Stimulated activated CD8-positive, alpha-beta memory T cell treated with anti-CD3 and anti-CD28 coated beads, Interleukin-12 subunit alpha, Interleukin-12 subunit beta, amount 100 ng/mL, for 24 hours (primary cell): Measurements from ENCODE around the gene PAPOLB.

Experiments used
- DNase-seq: peaks from one replicate; pipeline ENCODE4 v3.0.0-alpha.2; 2020; ENCODE audit errors: extremely low read depth

Gene PAPOLB

DNA sequence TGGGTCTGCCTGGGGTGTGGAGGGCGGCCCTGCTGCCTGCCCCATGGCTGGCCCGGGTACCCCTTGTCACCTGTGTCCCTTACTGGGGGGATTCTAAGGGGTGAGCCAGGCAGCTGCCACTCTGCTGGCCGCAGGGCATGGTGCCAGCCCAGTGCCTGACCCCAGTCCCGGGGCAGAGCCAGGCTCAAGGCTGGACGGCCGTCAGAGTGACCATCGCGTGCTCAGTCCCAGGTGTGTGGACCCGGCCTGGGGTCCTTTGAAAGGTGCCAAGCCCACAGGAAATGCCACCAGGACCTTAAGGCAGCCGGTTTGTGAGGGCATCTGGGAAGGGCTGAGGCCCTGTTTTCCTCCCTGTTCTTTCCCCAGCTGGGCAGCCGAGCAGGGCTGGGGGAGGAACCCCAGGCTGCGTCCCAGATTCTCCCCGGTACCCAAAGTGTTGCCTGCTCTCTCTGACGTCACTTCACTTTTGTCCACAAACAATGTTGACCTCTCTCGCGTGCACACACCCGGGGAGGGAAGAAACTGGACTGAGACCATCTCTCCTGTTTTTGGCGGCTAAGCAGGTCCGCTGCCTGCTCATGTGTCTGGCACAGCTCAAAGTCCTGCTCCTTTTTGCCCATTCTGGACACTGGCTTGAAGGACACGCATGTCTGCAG lies 37.6 kb downstream of the PAPOLB start:
- no peak for DNase-seq

DNA sequence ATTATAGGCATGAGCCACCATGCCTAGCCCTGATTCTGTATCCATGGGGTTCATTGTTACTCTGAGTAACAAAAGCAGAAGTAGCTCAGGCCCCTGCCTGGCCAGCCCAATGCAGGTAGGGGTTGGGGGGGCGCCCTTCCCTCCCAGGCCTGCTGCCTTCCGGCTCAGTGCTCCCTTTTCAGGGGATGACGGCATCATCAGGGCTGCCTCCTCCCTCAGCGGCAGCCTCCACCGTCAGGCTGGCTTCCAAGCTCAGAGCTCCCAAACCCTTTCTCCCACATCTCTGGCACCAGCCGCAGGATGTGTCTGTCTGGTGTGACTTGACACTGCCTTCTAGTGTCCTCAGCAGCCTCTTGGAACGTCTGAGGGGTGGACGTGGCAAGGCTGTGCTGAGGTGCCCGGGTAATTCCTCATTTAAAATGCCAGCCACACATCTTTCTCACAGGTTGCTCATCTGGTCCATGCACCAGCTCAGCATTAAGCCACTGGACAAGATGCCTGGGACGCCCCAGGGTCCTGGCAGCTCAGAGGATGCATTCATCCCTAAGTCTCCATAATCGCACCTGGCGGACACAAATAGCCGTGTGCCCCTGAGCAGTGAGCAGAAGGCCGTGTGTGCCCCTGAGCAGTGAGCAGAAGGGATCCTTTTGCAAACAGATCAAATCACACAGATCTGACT lies 38.2 kb downstream of the PAPOLB start:
- no peak for DNase-seq

DNA sequence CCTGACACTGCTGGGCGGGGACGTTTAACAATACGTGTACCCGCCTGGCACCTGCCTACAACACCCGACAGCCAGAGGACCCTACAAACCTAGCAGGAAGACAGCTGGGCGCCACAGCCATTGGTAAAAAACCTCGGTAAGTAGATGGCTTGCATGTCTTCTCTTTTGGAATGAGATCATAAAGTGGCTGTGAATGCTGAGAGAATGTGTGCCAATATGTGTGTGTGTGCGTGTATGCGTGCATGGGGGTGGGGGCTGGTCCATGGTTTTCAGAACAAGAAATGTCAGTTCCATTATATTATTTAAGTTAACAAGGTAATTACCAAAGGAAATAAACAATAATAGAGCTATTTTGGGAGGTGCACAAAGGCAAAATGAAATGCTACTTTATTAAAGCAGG lies 39.2 kb downstream of the PAPOLB start:
- DNase-seq = no peak

DNA sequence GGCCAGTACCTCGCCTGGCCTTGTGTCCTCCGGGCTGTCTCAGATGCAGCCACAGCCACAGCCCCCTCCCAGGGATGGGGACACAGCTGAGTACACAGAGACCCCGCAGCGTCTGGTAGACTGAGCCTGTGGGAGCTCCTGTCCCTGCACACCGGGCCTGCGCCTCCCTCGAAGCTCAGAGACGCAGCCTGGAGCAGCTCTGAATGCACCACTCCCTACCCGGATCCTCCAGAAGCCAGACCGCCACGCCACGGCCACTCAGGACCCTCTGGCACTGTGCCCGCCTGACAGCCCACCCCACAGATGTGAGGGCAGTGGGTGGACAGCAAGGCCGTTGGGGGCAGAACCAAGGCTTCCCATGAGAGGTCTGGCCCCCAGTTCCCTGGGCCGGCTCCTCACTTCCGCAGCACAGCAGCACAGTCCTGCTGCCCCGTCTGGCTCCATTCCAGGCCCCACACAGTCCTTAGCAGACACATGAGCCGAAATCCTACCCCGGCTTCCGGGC lies 40.8 kb downstream of the PAPOLB start:
- DNase-seq = no peak

DNA sequence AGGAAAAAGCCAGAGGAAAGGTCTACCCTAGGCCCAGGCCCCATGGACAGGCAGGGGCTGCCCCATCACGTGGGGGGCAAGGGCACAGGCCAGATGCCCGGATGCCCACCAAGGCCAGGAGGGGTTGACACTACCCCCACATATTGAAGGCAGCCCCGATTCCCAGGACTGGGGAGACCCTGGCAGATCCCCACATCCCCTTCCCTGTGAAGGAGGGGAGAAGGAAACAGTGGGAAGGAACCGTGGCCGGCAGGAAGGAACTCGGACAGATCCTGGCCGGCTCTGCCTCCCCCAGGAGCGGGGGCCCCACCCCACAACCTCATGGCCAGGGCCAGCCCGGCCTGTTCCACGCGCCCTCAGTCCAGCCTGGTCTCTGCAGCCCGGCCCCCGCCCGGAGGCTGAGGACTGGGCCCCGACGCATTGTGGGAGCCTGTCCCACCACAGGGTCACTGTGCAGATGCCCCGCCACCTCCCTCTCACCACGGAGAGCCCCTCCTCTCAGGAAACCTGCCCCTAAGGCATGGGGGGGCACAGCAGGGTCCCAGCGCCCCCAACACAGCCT lies 41.3 kb downstream of the PAPOLB start:
- no peak for DNase-seq

DNA sequence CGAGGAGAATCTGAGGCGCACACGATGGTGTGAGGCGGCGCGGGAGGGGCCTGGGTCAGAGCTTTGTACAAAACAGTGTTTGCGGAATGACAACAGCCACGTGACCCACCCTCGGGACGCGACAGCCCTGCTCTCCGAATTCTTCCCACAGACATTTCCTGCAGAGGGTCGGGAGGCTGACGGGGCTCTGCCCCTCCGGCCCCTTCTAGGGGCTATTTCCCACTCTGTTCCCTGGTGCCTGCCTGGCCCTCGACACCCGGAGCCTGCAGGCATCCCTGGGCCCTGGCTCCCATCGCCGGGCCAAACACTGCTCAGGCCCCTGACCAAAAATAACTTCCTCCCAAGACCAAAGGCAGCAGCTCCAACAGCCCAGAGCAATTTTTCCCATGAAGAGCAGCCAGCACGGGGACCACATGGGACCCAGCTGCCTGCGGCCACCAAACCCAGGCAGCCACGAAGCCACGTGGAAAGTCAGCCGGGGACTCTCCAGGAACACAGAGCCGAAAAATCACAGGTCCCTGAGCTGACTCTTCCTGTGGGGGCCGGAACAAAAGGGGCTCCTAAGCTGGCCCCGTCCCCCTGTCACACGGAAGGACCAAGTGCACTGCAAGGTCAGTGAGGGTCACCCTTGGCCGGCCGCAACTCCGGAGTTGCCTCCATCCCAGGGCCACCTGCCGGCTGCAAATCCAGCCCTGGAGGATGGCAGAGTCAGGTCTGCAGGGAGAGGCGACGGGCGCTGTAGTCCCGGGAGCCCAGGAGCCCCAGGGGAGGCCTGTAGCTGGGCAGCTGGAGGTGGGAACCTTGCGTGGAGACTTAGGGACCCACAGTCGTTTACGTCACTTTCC lies 42.0 kb downstream of the PAPOLB start:
- no peak for DNase-seq

DNA sequence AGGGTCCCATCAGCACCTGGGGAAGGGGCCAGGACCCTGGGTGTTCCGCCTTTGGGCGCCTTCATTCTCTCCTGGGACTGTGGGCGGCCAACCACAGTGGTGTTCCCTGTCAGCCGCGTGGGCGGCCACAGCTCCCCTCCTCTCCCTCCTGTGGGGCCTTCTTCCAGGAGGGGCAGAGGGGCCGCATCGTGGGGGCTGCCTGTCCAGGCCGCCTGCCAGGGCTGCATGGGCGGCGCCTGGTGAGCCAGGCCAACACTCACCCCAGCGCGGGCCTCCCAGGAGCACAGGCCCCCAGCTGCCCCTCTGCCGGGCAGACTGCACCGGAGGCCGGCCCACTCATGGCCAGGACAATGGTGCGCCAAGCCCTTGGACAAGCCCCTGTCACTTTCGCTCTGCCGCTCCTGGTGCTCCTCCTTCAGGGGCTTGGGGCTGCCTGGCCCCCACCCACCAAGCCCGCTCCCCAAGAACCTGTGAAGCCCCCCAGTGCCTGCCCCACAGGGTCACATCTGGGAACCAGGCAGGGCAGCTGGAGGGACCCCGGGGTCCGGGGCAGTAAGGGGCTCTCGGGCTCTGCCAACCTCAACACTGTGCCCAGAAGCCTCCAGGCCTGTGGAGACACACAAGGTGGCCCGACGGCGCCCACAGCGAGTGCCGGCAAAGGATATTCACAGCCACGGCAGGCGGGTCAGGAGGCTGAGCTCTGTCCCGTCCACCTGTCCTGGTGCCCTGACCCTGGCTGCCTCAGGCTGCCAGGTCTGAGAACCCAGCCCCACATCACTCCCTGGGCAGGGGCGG lies 43.6 kb downstream of the PAPOLB start:
- no peak for DNase-seq

DNA sequence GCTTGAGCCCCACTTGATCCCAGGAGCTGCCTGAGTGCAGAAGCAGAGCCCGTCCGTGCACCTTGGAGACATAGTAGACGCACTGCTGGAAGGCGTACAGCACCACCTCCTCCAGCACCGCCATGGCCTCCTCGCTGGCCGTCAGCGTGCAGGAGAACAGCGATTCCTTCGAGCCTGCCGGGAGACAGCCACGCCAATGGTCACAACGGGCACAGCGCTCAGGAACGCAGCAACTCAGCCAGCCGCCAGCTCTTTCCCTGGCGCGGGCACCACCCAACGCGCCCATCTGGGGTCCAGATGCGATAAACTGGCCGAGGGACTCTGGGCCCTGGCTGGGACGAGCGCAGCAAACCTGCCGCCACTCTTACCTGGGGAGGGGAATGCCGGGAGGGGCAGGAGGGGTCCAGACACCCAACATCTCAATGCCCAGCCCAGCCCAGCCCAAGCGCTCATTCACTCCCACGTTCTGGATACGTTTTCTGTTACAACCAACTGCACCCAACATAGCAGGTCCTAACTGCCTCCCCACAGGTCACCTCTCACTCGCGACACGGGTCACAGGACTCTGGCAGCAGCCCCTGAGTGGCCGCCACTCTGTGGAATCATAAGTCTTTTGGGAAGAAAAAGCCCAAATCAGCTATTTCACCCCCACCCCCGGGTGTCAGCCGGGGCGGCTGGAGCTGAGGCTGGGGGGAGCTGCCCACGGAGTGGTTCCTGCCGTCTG lies 44.5 kb downstream of the PAPOLB start:
- no peak for DNase-seq

DNA sequence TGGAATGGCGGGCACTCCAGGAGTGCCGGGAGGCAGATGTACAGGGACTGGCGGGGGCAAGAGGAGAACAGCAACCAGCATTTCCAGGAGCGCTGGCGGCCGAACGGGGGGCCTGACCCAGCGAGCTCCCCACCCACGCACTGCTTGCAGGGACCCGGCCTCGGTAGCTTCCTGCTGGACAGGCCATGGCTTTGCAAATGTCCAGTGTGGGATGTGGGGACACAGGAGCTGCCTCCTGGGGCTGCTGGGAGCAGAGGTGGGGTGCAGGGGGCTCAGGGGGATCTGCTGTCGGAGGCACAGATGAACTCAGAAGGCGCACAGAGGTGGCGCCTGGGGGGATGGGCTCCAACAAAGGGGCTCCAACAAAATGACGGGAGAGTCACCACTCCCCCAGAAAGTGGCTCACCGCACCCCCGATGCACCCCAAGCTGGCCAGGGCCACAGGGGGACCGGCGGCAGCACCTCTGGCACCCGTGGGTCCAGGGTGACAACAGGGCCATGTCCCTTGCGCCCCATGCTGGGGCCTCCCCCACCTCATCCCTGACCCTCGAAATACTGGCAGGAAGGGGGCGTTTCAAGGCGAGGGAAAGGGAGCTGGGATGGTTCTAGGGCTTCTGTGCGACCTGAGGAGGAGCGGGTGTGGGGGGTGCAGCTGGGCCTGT lies 45.3 kb downstream of the PAPOLB start:
- no peak for DNase-seq

DNA sequence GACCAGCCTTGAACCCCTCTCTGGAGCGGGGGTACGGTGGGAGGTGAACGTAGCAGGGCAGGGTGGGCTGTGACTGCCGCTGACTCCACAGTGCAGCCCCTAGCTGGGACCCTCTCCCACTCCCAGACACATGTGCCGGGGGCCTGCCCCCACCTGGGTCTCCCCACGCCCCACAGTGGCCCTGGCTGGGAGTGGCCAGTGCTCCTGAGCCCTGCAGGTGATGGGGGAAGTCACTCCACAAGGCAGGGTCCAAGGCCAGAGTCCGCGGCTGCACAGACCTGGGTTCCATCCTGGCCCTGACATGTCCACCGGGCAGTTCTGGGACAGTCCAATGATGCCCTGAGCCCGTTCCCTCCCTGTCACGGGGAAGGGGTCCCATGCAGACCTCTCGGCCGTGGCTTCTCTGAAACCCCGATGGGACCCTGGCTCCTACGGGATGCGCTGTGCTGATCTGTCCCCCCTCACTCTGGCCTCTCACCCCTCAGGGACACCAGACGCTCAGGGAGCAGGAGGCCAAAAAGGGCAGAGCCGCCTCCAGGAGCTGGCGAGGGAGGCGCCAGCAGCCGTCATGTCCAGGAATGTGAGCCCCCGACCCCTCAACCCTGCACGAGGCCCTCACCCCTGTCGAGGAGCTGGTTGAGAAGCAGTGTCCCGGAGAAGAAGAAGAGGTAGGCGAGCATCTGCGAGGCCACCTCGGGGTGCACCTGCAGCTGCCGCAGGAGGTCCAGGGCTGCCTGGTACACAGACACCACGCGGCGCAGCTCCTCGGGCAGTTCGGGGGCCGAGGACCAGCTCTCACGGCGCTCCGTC lies 46.0 kb downstream of the PAPOLB start:
- DNase-seq = no peak

DNA sequence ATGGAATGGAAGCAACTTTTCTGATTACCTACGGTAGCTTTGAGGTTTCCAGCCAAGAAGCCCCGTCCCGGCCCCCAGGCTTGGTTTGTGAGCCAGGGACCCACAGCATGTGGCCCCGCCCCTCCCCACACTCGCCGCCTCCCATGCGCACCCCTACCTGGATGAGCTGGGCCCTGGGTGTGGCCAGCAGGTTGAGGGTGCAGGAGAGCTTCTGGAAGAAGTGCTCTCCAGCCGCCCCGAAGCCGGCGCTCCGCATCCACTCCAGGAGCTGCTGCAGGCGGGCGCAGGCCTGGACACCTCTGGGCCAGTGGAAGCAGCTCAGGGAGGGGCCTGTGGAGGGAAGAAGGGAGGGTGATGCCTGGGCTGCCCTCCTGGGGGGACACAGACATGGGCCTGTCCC lies 46.7 kb downstream of the PAPOLB start:
- no peak for DNase-seq

DNA sequence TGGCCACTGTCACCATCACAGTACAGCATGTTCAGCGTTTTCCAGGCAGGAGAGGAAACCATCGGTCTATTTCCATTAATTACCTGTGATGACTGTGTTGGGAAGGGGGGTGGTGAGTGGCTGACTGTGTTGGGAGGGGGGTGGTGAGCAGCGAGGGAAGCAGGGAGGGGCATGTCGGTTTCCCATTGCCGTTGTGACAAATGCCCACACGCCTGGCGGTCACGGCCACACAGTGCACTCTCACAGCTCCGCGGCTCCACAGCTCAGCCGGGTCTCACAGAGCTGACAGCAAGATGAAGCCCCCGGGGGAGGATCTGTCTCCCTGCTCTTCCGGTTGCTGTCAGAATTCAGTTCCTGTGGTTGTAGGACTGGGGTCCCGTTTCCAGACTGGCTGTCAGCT lies 47.4 kb downstream of the PAPOLB start:
- no peak for DNase-seq

DNA sequence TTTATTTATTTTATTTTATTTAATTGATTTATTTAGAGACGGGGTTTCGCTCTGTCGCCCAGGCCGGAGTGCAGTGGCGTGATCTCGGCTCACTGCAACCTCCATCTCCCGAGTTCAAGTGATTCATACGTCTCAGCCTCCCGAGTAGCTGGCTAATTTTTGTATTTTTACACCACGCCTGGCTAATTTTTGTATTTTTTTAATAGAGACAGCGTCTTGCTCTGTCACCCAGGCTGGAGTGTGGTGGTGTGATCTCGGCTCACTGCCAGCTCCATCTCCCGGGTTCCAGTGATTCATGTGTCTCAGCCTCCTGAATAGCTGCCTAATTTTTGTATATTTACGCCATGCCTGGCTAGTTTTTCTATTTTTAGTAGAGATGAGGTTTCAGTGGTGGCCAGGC lies 52.2 kb downstream of the PAPOLB start:
- DNase-seq = no peak

DNA sequence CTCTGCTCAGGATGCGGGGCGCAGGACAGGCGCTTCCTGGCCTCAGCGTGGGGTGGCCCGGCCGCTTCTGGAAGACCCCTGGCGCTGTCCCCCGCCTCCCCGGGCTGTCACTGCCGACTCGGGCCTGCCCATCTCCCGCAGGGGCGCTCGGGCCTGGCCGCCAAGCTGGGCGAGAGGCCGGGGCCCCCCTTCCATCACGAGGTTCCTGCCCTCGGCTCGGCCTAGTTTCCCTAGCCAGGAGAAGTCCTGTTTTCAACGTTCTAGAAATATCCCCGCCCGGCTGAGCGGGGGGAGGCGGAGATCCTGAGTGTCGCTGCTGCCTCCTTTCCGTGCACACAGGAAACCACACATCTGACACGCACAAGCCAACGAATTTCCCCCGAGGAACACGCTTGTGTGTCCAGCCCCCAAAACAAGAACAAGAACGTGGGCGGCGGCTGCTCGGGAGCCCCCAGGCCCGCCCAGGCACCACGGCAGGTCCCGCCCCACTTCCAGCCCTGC lies 52.7 kb downstream of the PAPOLB start:
- DNase-seq = no peak

DNA sequence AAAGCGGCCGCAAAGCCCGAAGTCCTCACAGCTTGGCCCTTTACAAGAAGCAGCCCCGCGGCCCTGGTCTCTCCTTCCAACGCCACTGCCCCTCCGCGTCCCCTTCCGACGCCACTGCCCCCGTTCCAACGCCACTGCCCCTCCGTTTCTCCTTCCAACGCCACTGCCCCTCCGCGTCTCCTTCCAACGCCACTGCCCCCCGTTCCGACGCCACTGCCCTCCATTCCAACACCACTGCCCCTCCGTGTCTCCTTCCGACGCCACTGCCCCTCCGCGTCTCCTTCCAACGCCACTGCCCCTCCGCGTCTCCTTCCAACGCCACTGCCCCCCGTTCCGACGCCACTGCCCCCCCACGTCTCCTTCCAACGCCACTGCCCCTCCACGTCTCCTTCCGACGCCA lies 53.3 kb downstream of the PAPOLB start:
- no peak for DNase-seq

DNA sequence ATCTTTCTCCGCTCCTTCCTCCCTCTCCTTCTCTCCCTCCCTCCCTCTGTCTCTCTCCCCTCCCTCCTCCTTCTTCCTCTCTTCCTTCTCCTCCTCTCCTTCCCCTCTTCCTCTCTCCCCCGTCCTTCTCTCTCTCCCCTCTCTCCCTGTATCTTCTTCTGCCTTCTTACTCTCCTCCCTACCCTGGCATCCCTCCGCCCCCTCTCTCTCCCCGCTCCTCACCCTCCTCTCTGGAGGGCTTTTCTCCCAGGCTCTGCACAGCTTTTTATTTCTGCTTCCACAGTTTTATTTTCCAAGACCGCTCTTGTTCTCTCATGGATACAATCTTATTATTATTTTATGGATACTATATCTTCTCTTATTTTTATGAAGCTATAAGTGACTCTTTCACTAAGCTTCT lies 53.8 kb downstream of the PAPOLB start:
- no peak for DNase-seq
